ENCODE measurements around the gene MACROD2. TPM values are rescaled to one million over a fixed set of nuclear protein-coding genes. Genes with fewer than 3 reads are reported as not detected.

MACROD2 gene
- total RNA-seq, 4 donors from 2014 or later, result 4.6 to 33.0 (median 8.3) TPM

- TF ChIP-seq POLR2AphosphoS5 (IDR thresholded peaks at IDR 0.05), result no peak
- no peak for TF ChIP-seq POLR2A (IDR thresholded peaks at IDR 0.05)
- TF ChIP-seq CTCF (IDR thresholded peaks at IDR 0.05), result no peak
- TF ChIP-seq EP300 (IDR thresholded peaks at IDR 0.05; ENCODE audit: low read depth), result no peak
- Histone ChIP-seq H3K36me3 (no peaks in the 10 kb centered on the region), H3K27ac (no peak overlapping the region), H3K4me1 (no peaks in the 10 kb centered on the region), H3K27me3 (no peaks in the 10 kb centered on the region), H3K4me3 (no peak overlapping the region), H3K9me3 (no peaks in the 10 kb centered on the region)
- in situ Hi-C loops (cut with MboI; ENCODE audit: low pct_ligation_motif_present in 1 of 4, low pct_unique_long_range_greater_than_20kb in 1 of 4, low sequenced_read_pairs in 3 of 4) (no loop called here), intact Hi-C loops (cut with DNase I; ENCODE audit: low total_unique reads) (no loop called here)
- no peak for DNase-seq
- WGBS, 2 donors (ENCODE audit: low coverage in 1 of 2), result 64 to 75% methylated on average over 4 of the region's 4 CpGs
Observed at GRCh38 chr20:15609921-15610320, 1614.6 kb downstream of the MACROD2 start.

GRCh38 chr20:15610787-15611186 lies 1615.5 kb downstream of the MACROD2 start:
- in situ Hi-C loops (cut with MboI; ENCODE audit: low pct_ligation_motif_present in 1 of 4, low pct_unique_long_range_greater_than_20kb in 1 of 4, low sequenced_read_pairs in 3 of 4), result no loop called here
- H3K9me3 ChIP-seq, result no peaks in the 10 kb centered on the region
- WGBS, 2 donors (ENCODE audit: low coverage in 1 of 2), result 65 to 71% methylated on average over 2 of the region's 2 CpGs

GRCh38 chr20:15611541-15611940 lies 1616.2 kb downstream of the MACROD2 start:
- H3K27me3 ChIP-seq, result no peaks in the 10 kb centered on the region
- 92% methylated on average over 4 of the region's 4 CpGs; no CpG with 5 or more reads in 1 of the 2 donors for WGBS, 2 donors (ENCODE audit: low coverage in 1 of 2)
- H3K36me3 ChIP-seq, result no peaks in the 10 kb centered on the region
- intact Hi-C loops (cut with DNase I; ENCODE audit: low total_unique reads) (no loop called here), in situ Hi-C loops (cut with MboI; ENCODE audit: low pct_ligation_motif_present in 1 of 4, low pct_unique_long_range_greater_than_20kb in 1 of 4, low sequenced_read_pairs in 3 of 4) (no loop called here)
- TF ChIP-seq POLR2A (IDR thresholded peaks at IDR 0.05) (no peak), EP300 (IDR thresholded peaks at IDR 0.05; ENCODE audit: low read depth) (no peak), CTCF (IDR thresholded peaks at IDR 0.05) (no peak), POLR2AphosphoS5 (IDR thresholded peaks at IDR 0.05) (no peak)
- no peaks in the 10 kb centered on the region for H3K4me1 ChIP-seq
- H3K9me3 ChIP-seq, result no peaks in the 10 kb centered on the region
- no peak overlapping the region for H3K4me3 ChIP-seq
- DNase-seq, result no peak
- no peak overlapping the region for H3K27ac ChIP-seq

More at GRCh38 chr20:15610787-15611186, 1615.5 kb downstream of the MACROD2 start:
- Histone ChIP-seq H3K4me1 (no peaks in the 10 kb centered on the region), H3K27ac (no peak overlapping the region), H3K27me3 (no peaks in the 10 kb centered on the region), H3K4me3 (no peak overlapping the region), H3K36me3 (no peaks in the 10 kb centered on the region)
- TF ChIP-seq POLR2AphosphoS5 (IDR thresholded peaks at IDR 0.05) (no peak), POLR2A (IDR thresholded peaks at IDR 0.05) (no peak), CTCF (IDR thresholded peaks at IDR 0.05) (no peak), EP300 (IDR thresholded peaks at IDR 0.05; ENCODE audit: low read depth) (no peak)
- intact Hi-C loops (cut with DNase I; ENCODE audit: low total_unique reads), result no loop called here
- no peak for DNase-seq

- Histone ChIP-seq H3K4me1 (no peaks in the 10 kb centered on the region), H3K27ac (no peak overlapping the region), H3K27me3 (no peaks in the 10 kb centered on the region), H3K4me3 (no peak overlapping the region), H3K36me3 (no peaks in the 10 kb centered on the region), H3K9me3 (no peaks in the 10 kb centered on the region)
- 85 to 90% methylated on average over 7 of the region's 7 CpGs for WGBS, 2 donors (ENCODE audit: low coverage in 1 of 2)
- intact Hi-C loops (cut with DNase I; ENCODE audit: low total_unique reads), result no loop called here
- DNase-seq, result no peak
- in situ Hi-C loops (cut with MboI; ENCODE audit: low pct_ligation_motif_present in 1 of 4, low pct_unique_long_range_greater_than_20kb in 1 of 4, low sequenced_read_pairs in 3 of 4), result no loop called here
- no peak for TF ChIP-seq CTCF (IDR thresholded peaks at IDR 0.05)
Observed at GRCh38 chr20:15612198-15612597, 1616.9 kb downstream of the MACROD2 start.
